H1 (cell line): ENCODE data around the gene RBM4B. TPM values are rescaled to one million over a fixed set of nuclear protein-coding genes. Genes with fewer than 3 reads are reported as not detected.

Experiments used
- GABPA ChIP-seq: IDR thresholded peaks from 2 replicates; pipeline ENCODE4 v1.6.1; 2011; ENCODE audit warnings: mild to moderate bottlenecking, low read length, moderate library complexity, borderline replicate concordance; ENCODE audit not compliant: insufficient read depth
- SAP30 ChIP-seq: fragments of 300-600 bp; sonication (generic); IDR thresholded peaks from 2 replicates; pipeline ENCODE4 v1.7.1; 2012; ENCODE audit warnings: low read length, moderate library complexity, mild to moderate bottlenecking, inconsistent platforms; ENCODE audit not compliant: insufficient read depth, insufficient replicate concordance
- SP2 ChIP-seq: IDR thresholded peaks from 2 replicates; pipeline ENCODE4 v1.6.1; 2012; ENCODE audit warnings: mild to moderate bottlenecking, low read length, inconsistent platforms
- TAF7 ChIP-seq: optimal IDR thresholded peaks from 2 replicates; pipeline ENCODE3; 2011; ENCODE audit warnings: low read depth, mild to moderate bottlenecking, inconsistent platforms, low read length, moderate library complexity, borderline replicate concordance
- TBP ChIP-seq: IDR thresholded peaks from 2 replicates; pipeline ENCODE4 v1.6.1; 2011; ENCODE audit warnings: low read depth, low read length, improper control_type of control experiment
- TCF12 ChIP-seq: IDR thresholded peaks from 2 replicates; pipeline ENCODE4 v1.6.1; 2011; ENCODE audit warnings: low read depth, mild to moderate bottlenecking, low read length
- ZNF274 ChIP-seq: IDR thresholded peaks from 2 replicates; pipeline ENCODE4 v1.7.0; 2012; ENCODE audit warnings: low read length, borderline replicate concordance; ENCODE audit errors: extremely low read depth
- polyA plus RNA-seq, 7 experiments: library from polyadenylated mRNA; depleted of rRNA in 3 of 7; stranded (reverse) in 5 of 7; unstranded in 2 of 7; fragments of >200 nt in 5 of 7; fragments of 200-250 nt in 2 of 7; gene quantifications; 1 replicate in 5 of 7; 2 replicates in 1 of 7; 4 replicates in 1 of 7; pipeline versions ENCODE4 v1.2.1 to v1.2.3, GENCODE V29; 2011 to 2013; ENCODE audit warnings: missing spikeins in 2 of 7, mixed read lengths in 2 of 7
- total RNA-seq: library from RNA; stranded (reverse); fragmentation: NEBNext Ultra II Directional; extraction: Animal tissue kit (Norgen Biotek cat#: 25700); gene quantifications from 2 replicates; pipeline ENCODE4 v1.2.1, GENCODE V29; 2021
- TF ChIP-seq, protein P1 (sequence below), 3 experiments: IDR thresholded peaks; 1 replicate in 2 of 3; 2 replicates in 1 of 3; pipeline versions ENCODE4 v1.5.1 to v1.6.1; 2011; ENCODE audit warnings: low read length in 3 of 3, mild to moderate bottlenecking in 3 of 3, inconsistent platforms in 2 of 3, low read depth in 1 of 3, moderate library complexity in 1 of 3; ENCODE audit not compliant: insufficient read depth in 1 of 3; ENCODE audit errors: control extremely low read depth in 1 of 3

RBM4B gene
- total and polyA plus RNA-seq, 2 of the 8 experiments (the other 6 are each of a cell fraction or from before 2014, with no cell fraction given), result 27.5 to 30.5 TPM

DNA sequence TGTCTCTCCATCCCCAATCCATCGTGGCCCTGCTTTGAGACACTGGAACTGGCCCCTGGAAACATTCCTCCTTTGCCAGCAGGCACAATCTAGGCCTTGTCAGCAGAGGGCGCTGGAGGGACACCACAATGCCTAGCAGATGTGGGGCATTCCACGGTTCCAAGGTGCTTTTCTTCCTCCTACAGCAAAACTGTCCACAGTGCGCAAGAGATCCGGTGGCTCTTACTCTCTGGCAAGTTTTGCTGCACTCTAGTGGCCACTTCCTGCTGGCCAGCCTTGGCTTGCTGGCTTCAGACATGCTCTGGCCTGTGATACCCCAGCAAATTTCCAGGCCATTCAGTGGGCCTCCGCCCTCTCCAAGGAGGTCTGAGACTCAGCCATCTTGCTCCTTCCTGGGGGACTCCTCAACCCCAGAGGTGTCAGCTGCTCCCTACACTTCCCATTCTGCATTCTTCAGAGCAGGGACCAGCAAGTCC lies 17.1 kb upstream of the RBM4B start (continued):
- TF ChIP-seq ZNF274 (no peak), TCF12 (peak; percentile 81; the same call in 1 of the 2 replicates), TBP (no peak), SP2 (no peak), TAF7 (peak; percentile 27), GABPA (peak; percentile 71; the same call in 1 of the 2 replicates), SAP30 (no peak)
- TF ChIP-seq, protein P1, sequence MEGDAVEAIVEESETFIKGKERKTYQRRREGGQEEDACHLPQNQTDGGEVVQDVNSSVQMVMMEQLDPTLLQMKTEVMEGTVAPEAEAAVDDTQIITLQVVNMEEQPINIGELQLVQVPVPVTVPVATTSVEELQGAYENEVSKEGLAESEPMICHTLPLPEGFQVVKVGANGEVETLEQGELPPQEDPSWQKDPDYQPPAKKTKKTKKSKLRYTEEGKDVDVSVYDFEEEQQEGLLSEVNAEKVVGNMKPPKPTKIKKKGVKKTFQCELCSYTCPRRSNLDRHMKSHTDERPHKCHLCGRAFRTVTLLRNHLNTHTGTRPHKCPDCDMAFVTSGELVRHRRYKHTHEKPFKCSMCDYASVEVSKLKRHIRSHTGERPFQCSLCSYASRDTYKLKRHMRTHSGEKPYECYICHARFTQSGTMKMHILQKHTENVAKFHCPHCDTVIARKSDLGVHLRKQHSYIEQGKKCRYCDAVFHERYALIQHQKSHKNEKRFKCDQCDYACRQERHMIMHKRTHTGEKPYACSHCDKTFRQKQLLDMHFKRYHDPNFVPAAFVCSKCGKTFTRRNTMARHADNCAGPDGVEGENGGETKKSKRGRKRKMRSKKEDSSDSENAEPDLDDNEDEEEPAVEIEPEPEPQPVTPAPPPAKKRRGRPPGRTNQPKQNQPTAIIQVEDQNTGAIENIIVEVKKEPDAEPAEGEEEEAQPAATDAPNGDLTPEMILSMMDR (IDR thresholded peaks at IDR 0.05; ENCODE audit: control extremely low read depth in 1 of 3, insufficient read depth in 1 of 3, low read depth in 1 of 3, low read length in 3 of 3), result peak; percentile 77 to 100 (median 97)
